ENCODE measurements around the gene SPATA22.

SPATA22 gene

DNA sequence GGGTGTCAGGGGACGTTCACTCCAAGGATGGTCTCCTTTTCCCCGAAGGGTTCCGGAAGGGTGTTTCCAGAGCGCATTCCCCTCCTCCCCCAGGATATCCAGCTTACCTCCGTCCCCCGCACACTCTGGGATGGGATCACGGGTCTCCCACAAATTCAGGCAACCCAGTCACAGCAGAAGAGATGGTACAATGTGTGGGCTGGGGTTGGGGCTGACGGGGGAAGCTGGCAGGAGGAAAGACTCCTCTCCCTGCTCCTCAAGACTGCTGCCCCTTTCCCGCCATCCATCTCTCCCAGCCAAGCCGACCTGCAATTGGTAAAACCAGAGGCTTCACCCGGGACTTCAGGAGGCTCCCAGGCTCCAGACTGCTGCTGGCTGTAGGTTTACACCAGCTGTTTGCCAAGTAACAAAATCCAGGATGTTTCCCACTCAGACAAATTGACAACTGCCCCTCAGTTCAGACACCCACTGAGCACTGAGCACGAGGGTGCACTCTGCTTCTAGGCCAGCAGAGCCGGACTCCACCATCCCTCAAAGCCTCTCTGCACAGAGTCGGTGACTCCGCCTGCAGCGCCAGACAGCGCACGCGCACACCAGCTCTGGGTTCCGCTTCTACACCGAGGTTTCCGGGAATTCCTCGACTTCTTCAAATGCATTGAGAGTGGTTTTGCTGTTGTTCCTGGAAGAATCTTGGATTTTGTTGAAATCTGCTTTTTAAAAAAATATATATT, 41.9 kb upstream of the SPATA22 start:
- no peaks in the 10 kb centered on the region for H3K9me3 ChIP-seq (ENCODE audit: control insufficient read depth, insufficient read depth, low read length)
- H3K27me3 ChIP-seq (ENCODE audit: control insufficient read depth, low read length) = no peaks in the 10 kb centered on the region
- H3K4me3 ChIP-seq (ENCODE audit: low read length) = no peak overlapping the region
- no peaks in the 10 kb centered on the region for H3K36me3 ChIP-seq (ENCODE audit: control insufficient read depth, low read length)
- no peak overlapping the region for H3K27ac ChIP-seq (ENCODE audit: low read depth, low read length)
- H3K4me2 ChIP-seq (ENCODE audit: low read length) = no peak overlapping the region
- H3F3A ChIP-seq (ENCODE audit: control insufficient read depth, insufficient read depth) = no peaks in the 10 kb centered on the region
- no peaks in the 10 kb centered on the region for H3K9me2 ChIP-seq (replicated peaks; ENCODE audit: control insufficient read depth, low read length)
- no peaks in the 10 kb centered on the region for H4K20me1 ChIP-seq (ENCODE audit: control insufficient read depth, insufficient read depth, low read depth, low read length)
- TF ChIP-seq, protein P1, sequence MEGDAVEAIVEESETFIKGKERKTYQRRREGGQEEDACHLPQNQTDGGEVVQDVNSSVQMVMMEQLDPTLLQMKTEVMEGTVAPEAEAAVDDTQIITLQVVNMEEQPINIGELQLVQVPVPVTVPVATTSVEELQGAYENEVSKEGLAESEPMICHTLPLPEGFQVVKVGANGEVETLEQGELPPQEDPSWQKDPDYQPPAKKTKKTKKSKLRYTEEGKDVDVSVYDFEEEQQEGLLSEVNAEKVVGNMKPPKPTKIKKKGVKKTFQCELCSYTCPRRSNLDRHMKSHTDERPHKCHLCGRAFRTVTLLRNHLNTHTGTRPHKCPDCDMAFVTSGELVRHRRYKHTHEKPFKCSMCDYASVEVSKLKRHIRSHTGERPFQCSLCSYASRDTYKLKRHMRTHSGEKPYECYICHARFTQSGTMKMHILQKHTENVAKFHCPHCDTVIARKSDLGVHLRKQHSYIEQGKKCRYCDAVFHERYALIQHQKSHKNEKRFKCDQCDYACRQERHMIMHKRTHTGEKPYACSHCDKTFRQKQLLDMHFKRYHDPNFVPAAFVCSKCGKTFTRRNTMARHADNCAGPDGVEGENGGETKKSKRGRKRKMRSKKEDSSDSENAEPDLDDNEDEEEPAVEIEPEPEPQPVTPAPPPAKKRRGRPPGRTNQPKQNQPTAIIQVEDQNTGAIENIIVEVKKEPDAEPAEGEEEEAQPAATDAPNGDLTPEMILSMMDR (IDR thresholded peaks at IDR 0.05; ENCODE audit: low read depth, low read length, poor library complexity, severe bottlenecking) = no peak
- no peak for TF ChIP-seq EZH2phosphoT487 (IDR thresholded peaks at IDR 0.05; ENCODE audit: borderline replicate concordance, low read length)
- no peaks in the 10 kb centered on the region for H3K79me2 ChIP-seq (ENCODE audit: control insufficient read depth, low read length)
- H3K4me1 ChIP-seq (ENCODE audit: control insufficient read depth, low read length) = no peaks in the 10 kb centered on the region

DNA sequence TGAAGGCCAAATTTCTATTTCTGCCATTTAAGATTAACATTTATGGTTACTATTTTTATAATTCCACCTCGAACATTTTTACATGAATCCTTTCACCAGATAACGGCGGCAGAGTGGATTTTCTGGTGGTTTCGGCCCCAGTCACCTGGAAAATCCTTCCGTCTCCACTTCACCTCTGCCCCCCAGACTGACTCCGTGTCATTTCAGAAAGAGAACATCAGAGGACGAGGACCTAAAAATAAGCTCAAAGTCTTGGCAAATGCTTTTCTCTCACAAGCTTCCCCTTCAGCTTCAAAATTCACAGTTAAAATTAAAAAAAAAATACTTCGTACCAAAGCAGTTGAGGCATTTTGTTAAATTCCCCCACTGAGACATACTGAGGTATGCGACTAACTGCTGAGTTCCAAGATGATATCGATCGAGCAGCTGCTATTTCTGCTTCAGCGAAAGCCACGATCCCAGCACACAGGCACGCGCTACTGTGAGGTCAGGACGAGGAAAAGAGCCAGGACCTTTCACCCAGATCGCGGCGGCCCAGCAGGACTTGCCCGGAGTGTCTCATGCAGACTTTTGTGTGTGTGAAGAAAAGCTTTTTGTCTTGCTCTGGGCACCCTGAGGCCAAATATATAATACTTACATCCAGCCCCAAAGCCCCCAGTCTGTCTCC, 41.0 kb upstream of the SPATA22 start:
- no peak for TF ChIP-seq EZH2phosphoT487 (IDR thresholded peaks at IDR 0.05; ENCODE audit: borderline replicate concordance, low read length)
- TF ChIP-seq, protein P1 (IDR thresholded peaks at IDR 0.05; ENCODE audit: low read depth, low read length, poor library complexity, severe bottlenecking) = no peak
- H3K9me3 ChIP-seq (ENCODE audit: control insufficient read depth, insufficient read depth, low read length) = no peaks in the 10 kb centered on the region
- no peaks in the 10 kb centered on the region for H3K79me2 ChIP-seq (ENCODE audit: control insufficient read depth, low read length)
- no peak overlapping the region for H3K4me2 ChIP-seq (ENCODE audit: low read length)
- H4K20me1 ChIP-seq (ENCODE audit: control insufficient read depth, insufficient read depth, low read depth, low read length) = no peaks in the 10 kb centered on the region
- no peaks in the 10 kb centered on the region for H3K9me2 ChIP-seq (replicated peaks; ENCODE audit: control insufficient read depth, low read length)
- no peaks in the 10 kb centered on the region for H3K27me3 ChIP-seq (ENCODE audit: control insufficient read depth, low read length)
- no peaks in the 10 kb centered on the region for H3F3A ChIP-seq (ENCODE audit: control insufficient read depth, insufficient read depth)
- no peak overlapping the region for H3K4me3 ChIP-seq (ENCODE audit: low read length)
- no peaks in the 10 kb centered on the region for H3K4me1 ChIP-seq (ENCODE audit: control insufficient read depth, low read length)
- H3K36me3 ChIP-seq (ENCODE audit: control insufficient read depth, low read length) = no peaks in the 10 kb centered on the region
- no peak overlapping the region for H3K27ac ChIP-seq (ENCODE audit: low read depth, low read length)

DNA sequence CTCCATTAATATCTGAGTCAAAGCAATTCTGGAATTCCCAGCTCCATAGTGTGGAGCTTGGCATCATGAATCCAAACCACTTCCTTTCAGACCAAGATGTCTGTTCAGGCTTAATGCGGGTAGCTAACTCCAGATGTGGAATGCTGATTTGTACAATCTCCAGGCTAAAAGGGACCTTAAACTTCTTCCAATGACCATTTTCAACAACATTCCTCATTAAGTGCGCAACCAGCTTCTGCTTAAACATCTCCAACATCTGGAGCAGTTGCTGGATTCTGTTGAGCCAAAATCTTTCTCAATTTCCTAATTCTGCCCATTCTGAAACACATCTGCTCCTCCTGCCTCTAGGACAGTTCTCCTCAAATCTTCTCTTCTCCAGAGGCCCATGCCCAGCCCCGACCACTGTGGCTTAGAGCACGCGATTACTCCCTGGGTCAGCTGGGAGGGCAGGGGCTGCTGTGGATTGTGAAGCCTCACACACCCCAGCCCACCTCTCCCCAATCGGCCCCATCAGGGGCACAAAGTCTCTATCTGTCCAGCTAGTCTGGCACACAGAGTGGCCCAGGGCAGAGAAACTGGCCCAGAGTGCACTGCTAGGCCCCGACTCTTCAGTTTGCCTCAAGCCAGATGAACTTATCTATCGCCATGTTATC, 40.4 kb upstream of the SPATA22 start:
- no peak overlapping the region for H3K4me2 ChIP-seq (ENCODE audit: low read length)
- TF ChIP-seq EZH2phosphoT487 (IDR thresholded peaks at IDR 0.05; ENCODE audit: borderline replicate concordance, low read length) = no peak
- TF ChIP-seq, protein P1 (IDR thresholded peaks at IDR 0.05; ENCODE audit: low read depth, low read length, poor library complexity, severe bottlenecking) = no peak

More for the DNA sequence above, 40.4 kb upstream of the SPATA22 start:
- H3K27ac ChIP-seq (ENCODE audit: low read depth, low read length) = no peak overlapping the region
- H4K20me1 ChIP-seq (ENCODE audit: control insufficient read depth, insufficient read depth, low read depth, low read length) = no peaks in the 10 kb centered on the region
- no peaks in the 10 kb centered on the region for H3K9me3 ChIP-seq (ENCODE audit: control insufficient read depth, insufficient read depth, low read length)
- no peaks in the 10 kb centered on the region for H3K36me3 ChIP-seq (ENCODE audit: control insufficient read depth, low read length)
- no peaks in the 10 kb centered on the region for H3K27me3 ChIP-seq (ENCODE audit: control insufficient read depth, low read length)
- no peak overlapping the region for H3K4me3 ChIP-seq (ENCODE audit: low read length)
- H3K79me2 ChIP-seq (ENCODE audit: control insufficient read depth, low read length) = no peaks in the 10 kb centered on the region
- no peaks in the 10 kb centered on the region for H3K4me1 ChIP-seq (ENCODE audit: control insufficient read depth, low read length)
- H3K9me2 ChIP-seq (replicated peaks; ENCODE audit: control insufficient read depth, low read length) = no peaks in the 10 kb centered on the region
- H3F3A ChIP-seq (ENCODE audit: control insufficient read depth, insufficient read depth) = no peaks in the 10 kb centered on the region

Measured in DOHH2 (cell line).